GM18499 (cell line): ENCODE measurements around the gene BNC2.

Experiments used
- ATAC-seq: cut with Tn5 transposase; IDR thresholded peaks from one replicate; pipeline ENCODE4 v1.9.1; 2021; ENCODE audit warnings: moderate number of reproducible peaks; ENCODE audit not compliant: insufficient read depth, unreplicated experiment

BNC2 gene

DNA sequence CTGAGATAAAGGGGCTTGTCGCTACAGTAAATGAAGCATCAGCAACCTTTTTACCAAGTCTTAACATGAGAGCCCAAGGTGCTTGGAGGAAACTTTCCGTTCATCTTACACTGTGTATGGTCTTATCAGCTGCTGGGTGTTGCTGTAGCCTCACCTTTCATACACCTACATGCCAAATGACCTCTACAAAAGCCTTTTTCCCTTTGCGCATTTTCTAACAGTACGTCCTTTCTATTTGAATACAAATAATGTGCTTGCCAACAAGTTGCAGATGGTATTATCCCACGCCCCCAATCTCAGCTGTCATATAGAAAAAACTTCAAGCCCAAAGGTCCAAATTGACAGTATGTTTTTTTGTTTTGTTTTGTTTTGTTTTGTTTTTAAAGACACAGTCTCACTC is 96.9 kb downstream of the BNC2 start:
- no peak for ATAC-seq

- ATAC-seq = no peak
Measured at GRCh38 chr9:16773116-16773515, 97.4 kb downstream of the BNC2 start.

- ATAC-seq = no peak
Measured at GRCh38 chr9:16771356-16771755, 99.1 kb downstream of the BNC2 start.

- ATAC-seq = no peak
Measured at GRCh38 chr9:16769291-16769690, 101.2 kb downstream of the BNC2 start.

DNA sequence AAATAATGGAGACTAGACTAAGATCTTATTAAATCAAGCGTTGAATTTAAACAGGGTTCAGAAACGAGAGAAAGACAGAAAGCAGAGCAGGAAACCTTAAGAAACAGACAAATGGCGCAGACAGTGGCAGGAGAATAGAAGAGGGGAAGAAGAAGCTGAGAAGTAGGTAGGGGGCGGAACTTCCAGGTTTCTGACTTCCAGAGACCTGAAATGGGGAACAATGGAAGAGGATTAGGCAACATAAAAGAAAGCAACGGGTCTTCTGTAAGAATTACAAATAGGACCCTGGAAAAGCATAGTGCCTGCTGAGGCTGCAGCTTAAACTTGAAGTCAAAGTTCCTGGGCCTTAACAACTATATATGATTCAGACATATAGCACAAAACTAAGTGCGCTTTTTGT is 101.7 kb downstream of the BNC2 start:
- ATAC-seq = no peak

- ATAC-seq = no peak
Measured at GRCh38 chr9:16767366-16767765, 103.1 kb downstream of the BNC2 start.

DNA sequence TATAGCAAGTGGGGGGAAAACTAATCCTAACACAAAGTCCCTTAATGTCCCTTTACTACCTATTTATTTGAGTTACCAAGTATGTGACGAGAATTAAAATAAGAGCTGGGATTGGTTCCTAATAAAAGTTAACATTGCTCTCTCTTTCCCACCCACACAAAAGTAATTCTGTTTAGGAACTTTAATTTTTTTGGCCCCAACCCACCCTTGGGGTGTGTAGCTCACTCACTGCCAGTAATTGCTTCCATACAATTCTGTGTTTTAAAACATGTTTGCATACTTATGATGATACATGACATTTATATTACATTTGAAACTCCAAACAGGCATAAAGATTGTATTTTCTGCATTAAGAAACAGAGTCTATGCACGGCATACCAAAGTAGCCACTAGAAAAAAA is 106.5 kb downstream of the BNC2 start:
- no peak for ATAC-seq

- ATAC-seq = no peak
Measured at GRCh38 chr9:16755467-16756160, 114.9 kb downstream of the BNC2 start.

DNA sequence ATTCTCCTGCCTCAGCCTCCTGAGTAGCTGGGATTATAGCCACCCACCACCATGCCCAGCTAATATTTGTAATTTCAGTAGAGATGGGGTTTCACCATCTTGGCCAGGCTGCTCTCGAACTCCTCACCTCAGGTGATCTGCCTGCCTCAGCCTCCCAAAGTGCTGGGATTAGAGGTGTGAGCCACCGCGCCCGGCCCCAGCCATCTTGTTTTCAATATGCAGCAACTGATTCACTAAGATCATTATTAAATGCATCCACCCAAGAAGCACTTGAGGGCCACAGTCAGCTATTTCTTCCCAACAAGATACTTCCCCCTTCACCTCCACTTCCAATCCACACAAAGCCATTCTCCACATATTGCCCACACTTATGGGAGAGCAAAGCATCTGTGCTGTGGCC is 115.8 kb downstream of the BNC2 start:
- ATAC-seq = no peak

DNA sequence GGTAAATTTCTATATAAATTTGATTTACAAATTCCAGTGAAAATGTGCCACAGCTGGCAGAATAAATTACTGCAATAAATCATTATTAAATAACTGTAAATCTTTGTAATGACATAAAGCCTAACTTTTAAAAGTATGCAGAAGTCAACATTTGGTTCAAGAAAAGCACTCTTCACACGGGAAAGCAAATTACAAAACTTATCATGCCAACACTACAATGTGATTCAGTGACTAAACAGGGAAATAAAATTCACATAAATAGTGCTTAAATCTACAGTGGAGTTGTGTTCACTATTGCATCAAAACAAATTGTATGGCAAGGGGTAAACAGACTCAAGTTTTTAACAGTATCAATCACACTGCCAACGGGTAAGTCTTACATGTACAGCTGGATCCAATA is 117.2 kb downstream of the BNC2 start:
- no peak for ATAC-seq

DNA sequence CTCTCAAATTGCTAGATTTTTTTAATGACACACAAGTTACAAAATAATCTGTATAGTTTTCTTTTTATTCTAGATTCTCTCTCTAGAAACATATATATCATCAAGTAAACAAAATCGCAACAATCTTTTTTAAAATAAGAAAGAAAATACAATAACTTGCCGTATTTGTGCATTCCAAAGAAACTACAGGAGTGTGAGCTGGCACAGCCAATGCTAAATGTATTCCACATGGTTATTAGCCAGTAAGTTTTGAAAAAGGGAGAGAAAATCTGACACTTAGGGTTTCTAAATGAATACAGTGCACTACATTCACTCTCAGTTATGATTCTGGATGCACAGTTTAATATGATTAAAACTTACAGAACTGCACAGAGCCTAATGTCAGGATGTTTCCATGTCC is 117.9 kb downstream of the BNC2 start:
- no peak for ATAC-seq

DNA sequence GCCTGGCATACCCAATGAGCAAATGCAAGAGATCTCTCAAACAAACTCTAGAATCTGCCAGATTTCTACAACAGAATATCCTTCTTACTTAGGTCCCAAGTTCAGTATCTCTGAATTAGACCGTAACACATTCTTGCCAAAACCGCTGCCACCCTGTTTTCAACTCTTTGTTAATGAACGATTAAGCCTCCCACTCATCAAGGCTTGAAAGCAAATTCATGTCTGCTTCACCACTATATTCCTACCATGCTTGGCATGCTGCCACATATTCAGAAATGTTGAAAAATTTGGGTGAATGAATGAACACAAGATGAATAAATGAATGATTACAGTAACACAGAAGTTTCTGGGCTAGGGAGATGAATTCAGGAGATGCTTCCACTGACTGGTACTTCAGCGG is 119.9 kb downstream of the BNC2 start:
- no peak for ATAC-seq

GRCh38 chr9:16745359-16745758 is 125.1 kb downstream of the BNC2 start:
- no peak for ATAC-seq

DNA sequence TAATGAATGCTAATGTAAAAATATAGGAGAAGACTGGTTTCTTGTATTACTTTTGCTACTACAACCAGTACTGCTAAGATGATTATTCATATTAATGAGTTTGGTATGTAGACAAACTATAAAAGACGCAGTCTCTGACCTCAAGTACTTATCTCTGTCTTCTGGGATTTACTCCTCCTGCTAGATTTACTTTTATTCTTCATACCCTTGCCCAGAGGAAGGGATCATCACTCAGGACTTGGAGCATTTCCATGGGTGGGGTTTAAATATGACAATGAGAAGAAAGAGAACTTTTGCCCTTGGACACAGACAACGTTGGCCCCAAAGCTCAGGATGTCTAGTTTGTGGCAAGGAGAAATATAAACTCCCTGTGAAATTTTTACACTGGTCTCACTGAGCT is 126.1 kb downstream of the BNC2 start:
- no peak for ATAC-seq

DNA sequence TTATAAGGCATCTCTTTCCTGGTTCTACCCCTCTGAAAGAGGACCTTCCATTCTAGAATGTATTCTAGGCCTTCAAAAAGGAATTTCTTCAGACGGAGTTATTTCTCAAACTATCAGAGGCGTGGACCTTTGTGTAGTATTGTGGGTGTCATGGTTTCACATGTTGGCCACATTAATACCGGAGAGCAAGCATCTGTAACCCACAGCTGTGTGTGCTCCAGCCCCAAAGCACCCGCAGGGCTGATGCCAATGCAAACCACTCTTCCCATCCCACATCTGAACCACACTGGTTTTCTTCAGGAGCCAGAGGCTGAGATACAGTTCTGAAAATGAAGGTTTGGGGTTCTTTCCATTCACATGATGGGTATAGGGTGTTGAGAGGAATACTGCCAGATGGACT is 127.1 kb downstream of the BNC2 start:
- ATAC-seq = no peak

GRCh38 chr9:16735001-16735400 is 135.5 kb downstream of the BNC2 start:
- no peak for ATAC-seq

DNA sequence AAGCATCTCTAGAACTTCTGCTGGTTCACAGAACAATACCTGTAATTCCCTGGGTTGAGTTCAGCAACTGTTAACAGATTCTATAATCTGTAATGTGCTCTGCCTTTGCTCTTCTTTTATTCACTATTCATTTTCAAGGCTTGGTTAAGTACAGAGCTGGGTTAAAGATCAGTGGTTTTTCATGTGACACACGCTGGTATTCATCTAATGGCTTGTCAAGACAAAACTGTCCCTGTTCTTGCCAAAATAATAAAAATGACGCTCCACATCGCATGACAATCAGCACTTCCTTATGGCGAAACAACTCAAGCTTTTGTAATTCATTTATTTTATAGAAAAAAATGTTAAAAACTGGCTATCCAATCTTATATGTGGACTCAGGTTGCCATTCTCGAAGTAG is 137.9 kb downstream of the BNC2 start:
- no peak for ATAC-seq

- ATAC-seq = no peak
Measured at GRCh38 chr9:16730162-16730561, 140.3 kb downstream of the BNC2 start.

- no peak for ATAC-seq
Measured at GRCh38 chr9:16729651-16730050, 140.8 kb downstream of the BNC2 start.

- no peak for ATAC-seq
Measured at GRCh38 chr9:16728137-16728508, 142.3 kb downstream of the BNC2 start.

- ATAC-seq = no peak
Measured at GRCh38 chr9:16727452-16728136, 142.9 kb downstream of the BNC2 start.

DNA sequence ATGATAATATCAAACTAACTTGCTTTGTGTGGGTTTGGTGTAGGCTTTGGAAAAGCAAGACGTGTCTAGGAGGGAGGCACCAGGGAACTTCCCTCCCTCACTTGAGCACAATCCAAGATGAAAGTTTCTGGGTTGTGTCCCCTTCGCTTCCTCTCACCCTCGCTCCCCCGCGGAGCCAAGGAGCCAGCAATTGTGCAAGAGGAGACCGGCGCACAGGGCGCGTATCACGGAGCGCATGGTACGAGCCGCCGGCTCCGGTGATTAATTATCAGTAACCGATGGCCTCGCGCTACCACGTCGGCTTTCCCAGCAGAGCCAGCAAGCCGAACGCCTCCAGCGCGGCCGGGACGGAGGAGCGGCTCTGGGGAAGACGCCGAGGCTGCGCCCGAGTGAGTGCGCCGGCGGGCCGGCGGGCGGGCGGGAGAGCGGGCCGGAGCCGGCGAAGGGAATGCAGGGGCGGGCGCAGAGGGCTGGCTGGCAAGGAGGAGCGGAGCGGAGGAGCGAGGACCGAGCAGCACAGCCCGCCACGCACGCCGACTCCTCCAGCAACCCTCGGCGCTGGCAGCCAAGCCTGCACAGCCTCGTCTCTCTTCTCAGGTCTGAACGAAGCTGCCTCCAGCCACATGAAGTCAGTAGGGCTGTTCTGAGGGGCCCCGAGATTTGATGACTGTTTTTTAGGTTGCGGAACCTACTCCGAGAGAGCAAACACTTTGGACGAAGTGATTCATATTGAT is 143.6 kb downstream of the BNC2 start:
- ATAC-seq = no peak
